Measurements from ENCODE around the gene FGG. TPM values are rescaled to one million over a fixed set of nuclear protein-coding genes. Genes with fewer than 3 reads are reported as not detected.

The FGG gene
- total RNA-seq, 1 donor from 2014 or later, result not detected

GRCh38 chr4:154566639-154567204 is 45.7 kb downstream of the FGG start:
- Histone ChIP-seq H3K36me3 (ENCODE audit: control insufficient read depth, insufficient read depth, low read length) (no peaks in the 10 kb centered on the region), H3K4me3 (ENCODE audit: low read depth, low read length) (no peak overlapping the region), H3K27me3 (ENCODE audit: control insufficient read depth, insufficient read depth, low read length) (no peaks in the 10 kb centered on the region)
- no peak for TF ChIP-seq CTCF (IDR thresholded peaks at IDR 0.05; ENCODE audit: insufficient read depth, low read length, poor library complexity, severe bottlenecking)
- DNase-seq (ENCODE audit: low read depth), result no peak

- no peaks in the 10 kb centered on the region for H3K27me3 ChIP-seq (ENCODE audit: control insufficient read depth, insufficient read depth, low read length)
- no peak for DNase-seq (ENCODE audit: low read depth)
- TF ChIP-seq CTCF (IDR thresholded peaks at IDR 0.05; ENCODE audit: insufficient read depth, low read length, poor library complexity, severe bottlenecking), result no peak
- no peaks in the 10 kb centered on the region for H3K36me3 ChIP-seq (ENCODE audit: control insufficient read depth, insufficient read depth, low read length)
- H3K4me3 ChIP-seq (ENCODE audit: low read depth, low read length), result no peak overlapping the region
Measured at GRCh38 chr4:154565704-154566103, 46.8 kb downstream of the FGG start.

GRCh38 chr4:154564311-154564710 is 48.1 kb downstream of the FGG start:
- DNase-seq (ENCODE audit: low read depth), result no peak
- Histone ChIP-seq H3K36me3 (ENCODE audit: control insufficient read depth, insufficient read depth, low read length) (no peaks in the 10 kb centered on the region), H3K27me3 (ENCODE audit: control insufficient read depth, insufficient read depth, low read length) (no peaks in the 10 kb centered on the region), H3K4me3 (ENCODE audit: low read depth, low read length) (no peak overlapping the region)
- no peak for TF ChIP-seq CTCF (IDR thresholded peaks at IDR 0.05; ENCODE audit: insufficient read depth, low read length, poor library complexity, severe bottlenecking)

- TF ChIP-seq CTCF (IDR thresholded peaks at IDR 0.05; ENCODE audit: insufficient read depth, low read length, poor library complexity, severe bottlenecking), result no peak
- H3K27me3 ChIP-seq (ENCODE audit: control insufficient read depth, insufficient read depth, low read length), result no peaks in the 10 kb centered on the region
- H3K36me3 ChIP-seq (ENCODE audit: control insufficient read depth, insufficient read depth, low read length), result no peaks in the 10 kb centered on the region
- DNase-seq (ENCODE audit: low read depth), result no peak
- no peak within 1 kb of the TSS for H3K4me3 ChIP-seq (ENCODE audit: low read depth, low read length)
Measured at GRCh38 chr4:154562697-154563254, 49.7 kb downstream of the FGG start, which contains the start of gene FGB. TSS of gene FGB (plus strand) at chr4:154563011. CDS start at chr4:154563019, 8 bp downstream.

GRCh38 chr4:154560824-154561231 is 51.6 kb downstream of the FGG start:
- Histone ChIP-seq H3K36me3 (ENCODE audit: control insufficient read depth, insufficient read depth, low read length) (no peaks in the 10 kb centered on the region), H3K27me3 (ENCODE audit: control insufficient read depth, insufficient read depth, low read length) (no peaks in the 10 kb centered on the region), H3K4me3 (ENCODE audit: low read depth, low read length) (no peak overlapping the region)
- no peak for TF ChIP-seq CTCF (IDR thresholded peaks at IDR 0.05; ENCODE audit: insufficient read depth, low read length, poor library complexity, severe bottlenecking)
- no peak for DNase-seq (ENCODE audit: low read depth)

GRCh38 chr4:154560419-154560801 is 52.0 kb downstream of the FGG start:
- DNase-seq (ENCODE audit: low read depth), result no peak
- no peak for TF ChIP-seq CTCF (IDR thresholded peaks at IDR 0.05; ENCODE audit: insufficient read depth, low read length, poor library complexity, severe bottlenecking)
- Histone ChIP-seq H3K36me3 (ENCODE audit: control insufficient read depth, insufficient read depth, low read length) (no peaks in the 10 kb centered on the region), H3K4me3 (ENCODE audit: low read depth, low read length) (no peak overlapping the region), H3K27me3 (ENCODE audit: control insufficient read depth, insufficient read depth, low read length) (no peaks in the 10 kb centered on the region)

All from kidney epithelial cell (primary cell).